ENCODE results near the gene TBC1D10A.

Gene TBC1D10A

GRCh38 chr22:30299322-30299721 is 27.4 kb downstream of the TBC1D10A start:
- no peak for DNase-seq (ENCODE audit: low read depth)

DNA sequence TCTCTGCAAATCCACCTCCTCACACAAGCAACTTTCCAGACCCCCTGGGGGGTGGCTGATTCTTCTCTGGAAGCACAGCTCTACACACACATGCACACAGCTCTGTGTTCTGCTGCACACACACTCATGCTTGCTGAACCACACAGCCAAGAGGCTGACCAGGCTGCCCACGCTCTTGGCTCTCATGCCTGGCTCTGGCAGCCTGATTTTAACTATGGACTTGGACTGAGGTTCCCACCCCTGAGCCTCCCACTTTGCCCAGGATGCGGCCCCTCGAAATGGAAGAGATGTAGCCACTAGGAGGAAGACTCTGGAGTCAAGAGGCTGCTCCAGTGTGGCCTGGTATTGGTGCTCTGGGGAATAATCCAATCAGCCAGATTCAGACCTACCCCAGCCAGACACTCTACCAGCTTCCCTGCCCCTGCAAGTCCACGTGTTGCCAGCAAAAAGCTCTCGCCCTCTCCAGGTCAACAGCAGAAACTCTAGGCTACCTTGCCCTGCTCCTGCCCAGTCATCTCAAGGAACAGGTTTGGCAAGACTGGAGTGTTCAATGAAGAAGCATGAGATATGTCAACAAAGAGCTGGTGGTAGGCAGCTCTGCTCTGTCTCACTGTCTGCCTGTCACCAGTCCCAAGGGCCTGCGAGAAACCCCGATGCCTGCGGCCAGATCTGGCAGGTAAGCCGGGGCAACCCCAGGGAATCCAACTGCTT is 28.6 kb downstream of the TBC1D10A start:
- DNase-seq (ENCODE audit: low read depth), result no peak

- no peak for DNase-seq (ENCODE audit: low read depth)
Observed at GRCh38 chr22:30297276-30297990, 29.3 kb downstream of the TBC1D10A start.

DNA sequence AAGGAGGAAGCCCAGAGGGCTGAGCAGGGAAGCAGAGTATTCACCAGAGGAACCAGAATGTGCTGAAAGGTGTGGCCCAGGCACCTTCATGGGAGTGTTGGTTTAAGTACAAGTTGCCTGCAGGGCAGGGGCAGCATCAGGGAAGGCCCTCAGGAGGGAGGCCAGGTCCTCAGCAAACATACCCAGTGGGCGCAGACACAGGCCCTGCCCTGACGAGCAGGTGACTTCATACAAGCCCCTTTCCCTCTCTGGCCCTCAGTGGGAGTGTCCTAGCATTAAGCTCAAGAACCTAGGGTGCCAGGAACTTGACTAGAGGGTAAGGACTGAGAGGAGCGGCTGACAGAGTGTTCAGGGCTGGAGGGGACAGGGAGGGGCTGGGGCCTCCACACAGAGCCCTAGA is 29.9 kb downstream of the TBC1D10A start:
- DNase-seq (ENCODE audit: low read depth), result no peak

DNA sequence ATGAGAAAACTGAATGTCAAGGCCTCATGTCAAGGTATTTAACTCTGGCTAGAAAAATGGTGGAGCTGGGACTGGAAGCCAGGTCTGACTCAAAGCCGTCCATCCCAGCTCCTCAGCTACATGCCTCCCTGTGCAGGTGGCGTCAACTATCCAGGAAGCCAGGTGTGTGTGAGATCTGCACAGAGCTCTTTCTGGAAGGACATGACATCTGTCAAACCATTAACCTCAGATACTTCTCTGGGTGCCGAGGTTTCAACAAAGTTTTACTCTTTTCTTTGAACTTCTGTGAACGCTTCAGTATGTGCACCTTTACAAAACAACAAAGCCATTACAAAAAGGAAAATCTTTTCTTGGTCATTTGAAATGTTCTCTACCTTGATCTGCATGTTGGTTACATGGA is 30.4 kb downstream of the TBC1D10A start:
- no peak for DNase-seq (ENCODE audit: low read depth)

DNA sequence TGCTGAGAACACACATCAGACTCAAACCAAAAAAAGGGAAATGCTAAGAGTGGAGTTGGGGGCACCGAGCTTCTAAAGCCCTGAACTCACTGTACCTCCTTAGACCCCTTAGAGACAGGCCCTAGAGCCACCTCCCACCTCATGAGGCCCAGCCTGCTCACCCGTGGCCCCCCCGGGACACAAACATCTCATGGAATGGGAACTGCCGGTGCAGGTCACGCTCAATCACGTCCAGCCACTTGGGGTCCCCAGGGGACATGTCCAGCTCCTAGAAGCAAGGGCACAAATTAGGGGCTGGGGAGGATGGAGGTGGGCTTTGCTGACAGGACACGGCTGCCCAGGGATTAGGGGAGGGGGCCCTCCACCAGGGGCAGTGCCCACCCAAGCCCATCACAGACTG is 31.2 kb downstream of the TBC1D10A start:
- DNase-seq (ENCODE audit: low read depth), result no peak

GRCh38 chr22:30294830-30295229 is 31.9 kb downstream of the TBC1D10A start:
- no peak for DNase-seq (ENCODE audit: low read depth)

GRCh38 chr22:30294066-30294465 is 32.7 kb downstream of the TBC1D10A start:
- no peak for DNase-seq (ENCODE audit: low read depth)

DNA sequence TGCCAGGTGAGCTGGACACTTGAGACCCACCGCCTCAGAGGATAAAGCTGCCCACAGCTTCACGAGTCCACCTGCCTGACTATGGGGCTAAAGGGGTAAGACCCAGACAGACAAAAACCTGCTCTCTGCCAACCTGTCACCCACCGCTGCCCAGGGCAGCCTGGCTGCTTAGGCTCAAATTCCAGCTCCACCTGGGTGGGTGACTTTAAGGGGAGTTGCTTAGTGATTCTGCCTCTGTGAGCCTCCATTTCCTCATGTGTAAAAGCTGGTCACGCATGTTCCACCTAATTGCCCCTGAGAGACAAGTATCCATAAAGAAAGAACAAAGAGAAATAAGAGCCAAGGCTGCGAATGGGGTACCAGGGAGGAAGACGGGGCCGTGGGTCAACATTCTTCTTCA is 33.7 kb downstream of the TBC1D10A start:
- DNase-seq (ENCODE audit: low read depth), result no peak

- DNase-seq (ENCODE audit: low read depth), result no peak
Observed at GRCh38 chr22:30292069-30292970, 34.4 kb downstream of the TBC1D10A start.

GRCh38 chr22:30291058-30291892 is 35.5 kb downstream of the TBC1D10A start:
- no peak for DNase-seq (ENCODE audit: low read depth)

- DNase-seq (ENCODE audit: low read depth), result no peak
Observed at GRCh38 chr22:30290342-30291057, 36.2 kb downstream of the TBC1D10A start.

- DNase-seq (ENCODE audit: low read depth), result no peak
Observed at GRCh38 chr22:30289980-30290313, 36.8 kb downstream of the TBC1D10A start.

- DNase-seq (ENCODE audit: low read depth), result peak; percentile 75
Observed at GRCh38 chr22:30289141-30289979, 37.4 kb downstream of the TBC1D10A start, which contains the start of gene CASTOR1. CASTOR1 (minus strand) TSS chr22:30289505; CDS start chr22:30289497, 8 bp downstream.

- no peak for DNase-seq (ENCODE audit: low read depth)
Observed at GRCh38 chr22:30288419-30289140, 38.2 kb downstream of the TBC1D10A start.

DNA sequence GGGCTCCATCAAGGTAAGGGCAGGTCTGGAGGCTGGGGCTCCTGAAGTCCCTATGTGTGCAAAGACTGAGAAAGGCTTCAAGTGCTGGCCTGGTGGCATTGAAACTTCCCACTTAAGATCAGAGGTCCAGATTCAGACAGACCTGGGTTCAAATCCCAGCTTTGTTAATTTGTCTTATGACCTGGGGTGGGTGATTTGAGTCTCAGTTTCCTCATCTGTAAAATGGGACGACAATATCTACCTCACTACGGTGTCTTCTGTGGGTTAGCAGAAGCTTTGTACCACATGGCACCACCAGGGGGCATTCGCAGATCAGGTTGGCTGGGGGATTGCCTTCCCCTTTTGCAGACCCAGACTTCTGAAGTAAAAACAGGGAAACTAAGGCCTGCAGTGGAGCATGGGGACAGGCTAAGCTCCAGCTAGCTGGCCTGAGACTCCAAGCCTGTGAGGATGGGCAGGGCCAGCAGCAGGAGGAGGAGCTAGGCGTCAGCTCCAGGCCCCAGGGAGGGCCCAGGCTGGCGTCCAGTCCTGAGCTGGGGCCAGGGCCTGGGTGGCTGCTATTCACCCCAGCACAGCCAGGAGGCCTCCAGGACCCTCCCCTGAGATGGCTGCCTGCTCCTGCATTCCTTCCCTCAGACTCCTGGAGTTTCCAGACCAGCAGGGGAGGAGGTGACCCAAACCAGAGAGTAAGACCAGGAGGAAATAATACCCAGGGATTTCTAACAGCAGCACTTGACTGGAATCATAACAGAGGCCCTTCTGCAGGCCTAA is 38.9 kb downstream of the TBC1D10A start:
- peak; percentile 71 for DNase-seq (ENCODE audit: low read depth)

DNA sequence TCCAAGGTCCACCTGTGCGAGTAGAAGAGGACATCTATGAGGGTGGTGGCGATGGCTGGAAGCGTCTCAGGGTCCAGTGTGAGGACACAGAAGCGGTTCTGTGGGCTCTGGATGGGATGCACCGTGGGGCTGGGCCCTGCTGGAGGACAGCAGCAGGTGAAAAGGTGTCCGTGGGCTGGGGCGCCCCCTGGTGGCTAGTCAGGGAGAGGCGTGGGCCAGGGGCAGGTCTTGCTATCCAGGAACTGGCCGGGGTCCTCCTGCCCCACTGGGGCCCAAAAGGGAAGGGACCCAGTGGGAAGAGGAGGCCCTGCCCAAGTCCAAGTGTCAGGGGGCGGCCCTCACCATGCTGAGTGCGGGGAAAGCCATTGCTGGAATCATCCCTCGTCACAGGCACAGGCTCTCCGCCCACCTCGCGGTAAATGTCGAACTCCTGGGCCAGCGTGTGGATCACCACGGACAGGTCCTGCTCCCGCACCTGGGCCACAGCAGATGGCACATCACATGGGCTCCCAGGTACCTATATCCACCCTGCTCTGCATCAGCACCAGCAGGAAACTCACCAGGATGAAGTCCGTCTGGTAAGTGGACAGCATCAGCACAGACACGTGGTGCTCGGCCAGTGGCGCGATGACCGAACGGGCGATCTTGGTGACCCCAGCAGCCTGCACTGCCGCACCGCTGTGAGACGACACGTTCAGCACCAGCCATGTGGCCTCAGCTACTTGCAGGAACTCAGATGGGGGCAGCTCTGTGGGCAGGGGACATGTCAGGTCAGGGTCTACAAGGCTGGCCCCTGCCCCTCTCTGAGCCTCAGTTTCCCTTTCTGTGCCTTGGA is 39.7 kb downstream of the TBC1D10A start:
- peak; percentile 65 for DNase-seq (ENCODE audit: low read depth)

GRCh38 chr22:30286331-30286730 is 40.4 kb downstream of the TBC1D10A start:
- no peak for DNase-seq (ENCODE audit: low read depth)

All from stimulated activated CD8-positive, alpha-beta memory T cell treated with anti-CD3 and anti-CD28 coated beads, Interleukin-12 subunit alpha, Interleukin-12 subunit beta, amount 100 ng/mL, for 4 hours (primary cell).